Activated naive CD8-positive, alpha-beta T cell (primary cell): ENCODE data around the gene GIPC1.

Experiments
- H3K27ac Mint-ChIP-seq: one replicate; pipeline ENCODE4 v1.8.0; 2021; ENCODE audit warnings: mixed read lengths
- H3K27me3 Mint-ChIP-seq: one replicate; pipeline ENCODE4 v1.8.0; 2021; ENCODE audit warnings: mixed read lengths
- H3K36me3 Mint-ChIP-seq: one replicate; pipeline ENCODE4 v1.8.0; 2021; ENCODE audit warnings: mixed read lengths
- H3K4me1 Mint-ChIP-seq: one replicate; pipeline ENCODE4 v1.8.0; 2021; ENCODE audit warnings: low read depth, mixed read lengths
- H3K4me3 Mint-ChIP-seq: one replicate; pipeline ENCODE4 v1.8.0; 2021; ENCODE audit warnings: mild to moderate bottlenecking, mixed read lengths
- H3K9me3 Mint-ChIP-seq: one replicate; pipeline ENCODE4 v1.8.0; 2021; ENCODE audit warnings: low read depth, mixed read lengths

GIPC1 gene

GRCh38 chr19:14487370-14488125, 8.4 kb downstream of the GIPC1 start:
- Mint-ChIP-seq H3K27me3 (no peaks in the 10 kb centered on the region), H3K9me3 (no peaks in the 10 kb centered on the region), H3K36me3 (peaks cover 10% of the 10 kb centered on the region), H3K4me1 (peaks cover 5% of the 10 kb centered on the region), H3K4me3 (no peak overlapping the region), H3K27ac (no peak overlapping the region)

GRCh38 chr19:14482172-14482941, 13.6 kb downstream of the GIPC1 start:
- no peaks in the 10 kb centered on the region for H3K9me3 Mint-ChIP-seq
- H3K4me3 Mint-ChIP-seq = no peak overlapping the region
- no peak overlapping the region for H3K27ac Mint-ChIP-seq
- peaks cover 2% of the 10 kb centered on the region for H3K36me3 Mint-ChIP-seq
- H3K4me1 Mint-ChIP-seq = peaks cover 5% of the 10 kb centered on the region
- H3K27me3 Mint-ChIP-seq = no peaks in the 10 kb centered on the region

GRCh38 chr19:14480700-14481079, 15.2 kb downstream of the GIPC1 start:
- H3K9me3 Mint-ChIP-seq = no peaks in the 10 kb centered on the region
- no peaks in the 10 kb centered on the region for H3K36me3 Mint-ChIP-seq
- H3K27ac Mint-ChIP-seq = no peak overlapping the region
- no peak overlapping the region for H3K4me3 Mint-ChIP-seq
- H3K4me1 Mint-ChIP-seq = peaks cover 9% of the 10 kb centered on the region
- no peaks in the 10 kb centered on the region for H3K27me3 Mint-ChIP-seq

- Mint-ChIP-seq H3K4me1 (peaks cover 13% of the 10 kb centered on the region), H3K36me3 (no peaks in the 10 kb centered on the region), H3K9me3 (no peaks in the 10 kb centered on the region), H3K4me3 (no peak overlapping the region), H3K27ac (no peak overlapping the region), H3K27me3 (no peaks in the 10 kb centered on the region)
Measured at GRCh38 chr19:14479975-14480699, 15.8 kb downstream of the GIPC1 start.

GRCh38 chr19:14479309-14479974, 16.5 kb downstream of the GIPC1 start:
- Mint-ChIP-seq H3K4me1 (peaks cover 18% of the 10 kb centered on the region), H3K4me3 (no peak overlapping the region), H3K36me3 (no peaks in the 10 kb centered on the region), H3K9me3 (no peaks in the 10 kb centered on the region), H3K27ac (no peak overlapping the region), H3K27me3 (peaks cover 4% of the 10 kb centered on the region)

- H3K27me3 Mint-ChIP-seq = peaks cover 5% of the 10 kb centered on the region
- H3K27ac Mint-ChIP-seq = no peak overlapping the region
- peaks cover 21% of the 10 kb centered on the region for H3K4me1 Mint-ChIP-seq
- no peaks in the 10 kb centered on the region for H3K9me3 Mint-ChIP-seq
- no peaks in the 10 kb centered on the region for H3K36me3 Mint-ChIP-seq
- no peak overlapping the region for H3K4me3 Mint-ChIP-seq
Measured at GRCh38 chr19:14478113-14478545, 17.8 kb downstream of the GIPC1 start.

GRCh38 chr19:14477418-14478112, 18.4 kb downstream of the GIPC1 start:
- Mint-ChIP-seq H3K9me3 (no peaks in the 10 kb centered on the region), H3K27me3 (peaks cover 5% of the 10 kb centered on the region), H3K36me3 (no peaks in the 10 kb centered on the region), H3K4me1 (peaks cover 25% of the 10 kb centered on the region), H3K4me3 (no peak overlapping the region), H3K27ac (no peak overlapping the region)

GRCh38 chr19:14476673-14477401, 19.1 kb downstream of the GIPC1 start:
- Mint-ChIP-seq H3K36me3 (no peaks in the 10 kb centered on the region), H3K4me3 (no peak overlapping the region)

GRCh38 chr19:14476327-14476672, 19.6 kb downstream of the GIPC1 start:
- peaks cover 5% of the 10 kb centered on the region for H3K27me3 Mint-ChIP-seq
- no peak overlapping the region for H3K4me3 Mint-ChIP-seq
- no peak overlapping the region for H3K27ac Mint-ChIP-seq
- no peaks in the 10 kb centered on the region for H3K9me3 Mint-ChIP-seq
- H3K36me3 Mint-ChIP-seq = no peaks in the 10 kb centered on the region
- peaks cover 26% of the 10 kb centered on the region for H3K4me1 Mint-ChIP-seq

More at GRCh38 chr19:14476673-14477401, 19.1 kb downstream of the GIPC1 start:
- Mint-ChIP-seq H3K27ac (no peak overlapping the region), H3K4me1 (peaks cover 26% of the 10 kb centered on the region), H3K27me3 (peaks cover 5% of the 10 kb centered on the region), H3K9me3 (no peaks in the 10 kb centered on the region)

GRCh38 chr19:14475251-14476073, 20.5 kb downstream of the GIPC1 start, which contains the start of gene PTGER1:
Gene PTGER1 (minus strand): TSS chr19:14475354. CDS start chr19:14474320, 1,034 bp downstream.
- H3K4me3 Mint-ChIP-seq = peak within 1 kb of the TSS; percentile 59
- H3K36me3 Mint-ChIP-seq = no peaks in the 10 kb centered on the region
- no peak within 1 kb of the TSS for H3K27ac Mint-ChIP-seq
- no peaks in the 10 kb centered on the region for H3K9me3 Mint-ChIP-seq
- peaks cover 24% of the 10 kb centered on the region for H3K4me1 Mint-ChIP-seq
- peaks cover 5% of the 10 kb centered on the region for H3K27me3 Mint-ChIP-seq

- peaks cover 5% of the 10 kb centered on the region for H3K27me3 Mint-ChIP-seq
- H3K27ac Mint-ChIP-seq = no peak overlapping the region
- peak overlapping the region; percentile 59 for H3K4me3 Mint-ChIP-seq
- no peaks in the 10 kb centered on the region for H3K9me3 Mint-ChIP-seq
- H3K36me3 Mint-ChIP-seq = no peaks in the 10 kb centered on the region
- peaks cover 24% of the 10 kb centered on the region for H3K4me1 Mint-ChIP-seq
Measured at GRCh38 chr19:14474827-14475226, 21.1 kb downstream of the GIPC1 start.

- no peak overlapping the region for H3K27ac Mint-ChIP-seq
Measured at GRCh38 chr19:14473978-14474578, 21.8 kb downstream of the GIPC1 start.

More at GRCh38 chr19:14473978-14474578, 21.8 kb downstream of the GIPC1 start:
- Mint-ChIP-seq H3K4me3 (peak overlapping the region; percentile 59), H3K36me3 (no peaks in the 10 kb centered on the region), H3K9me3 (no peaks in the 10 kb centered on the region), H3K27me3 (peaks cover 5% of the 10 kb centered on the region), H3K4me1 (peaks cover 24% of the 10 kb centered on the region)
